Activated CD4-positive, alpha-beta T cell treated with anti-CD3 and anti-CD28 coated beads, Interleukin-2, amount 50 U/mL, for 1 hour (primary cell): ENCODE data around the gene CLEC16A.
A peak's percentile ranks its signal among the peaks of the same experiment; 100 is the strongest.

Experiments
- DNase-seq: peaks from one replicate; pipeline ENCODE4 v3.0.0-alpha.2; 2020

CLEC16A gene

GRCh38 chr16:11045846-11046245 is 101.5 kb downstream of the CLEC16A start:
- DNase-seq, result no peak

- DNase-seq, result no peak
Measured at GRCh38 chr16:11046382-11046931, 102.1 kb downstream of the CLEC16A start.

- no peak for DNase-seq
Measured at GRCh38 chr16:11047057-11047456, 102.7 kb downstream of the CLEC16A start.

GRCh38 chr16:11047939-11048800 is 103.8 kb downstream of the CLEC16A start:
- no peak for DNase-seq

GRCh38 chr16:11049396-11050059 is 105.2 kb downstream of the CLEC16A start:
- DNase-seq, result no peak

- no peak for DNase-seq
Measured at GRCh38 chr16:11050536-11050935, 106.2 kb downstream of the CLEC16A start.

GRCh38 chr16:11050944-11051343 is 106.6 kb downstream of the CLEC16A start:
- no peak for DNase-seq

- no peak for DNase-seq
Measured at GRCh38 chr16:11051430-11051829, 107.1 kb downstream of the CLEC16A start.

GRCh38 chr16:11051879-11052808 is 107.8 kb downstream of the CLEC16A start:
- DNase-seq, result peak; percentile 11

GRCh38 chr16:11053916-11054460 is 109.6 kb downstream of the CLEC16A start:
- DNase-seq, result no peak

- DNase-seq, result no peak
Measured at GRCh38 chr16:11056090-11056992, 112.0 kb downstream of the CLEC16A start.

- no peak for DNase-seq
Measured at GRCh38 chr16:11056993-11057649, 112.8 kb downstream of the CLEC16A start.

GRCh38 chr16:11057711-11058345 is 113.5 kb downstream of the CLEC16A start:
- no peak for DNase-seq

- no peak for DNase-seq
Measured at GRCh38 chr16:11058832-11059231, 114.5 kb downstream of the CLEC16A start.

- DNase-seq, result no peak
Measured at GRCh38 chr16:11059588-11059987, 115.2 kb downstream of the CLEC16A start.

GRCh38 chr16:11060364-11060763 is 116.0 kb downstream of the CLEC16A start:
- DNase-seq, result no peak

GRCh38 chr16:11060842-11061241 is 116.5 kb downstream of the CLEC16A start:
- DNase-seq, result no peak

GRCh38 chr16:11061629-11062270 is 117.4 kb downstream of the CLEC16A start:
- DNase-seq, result no peak

GRCh38 chr16:11063448-11064201 is 119.3 kb downstream of the CLEC16A start:
- no peak for DNase-seq
